Measurements from ENCODE around the gene DSG3.

- no peak for TF ChIP-seq NANOG (IDR thresholded peaks at IDR 0.05; ENCODE audit: insufficient read depth, low read depth, low read length, poor library complexity, severe bottlenecking)
- no peak for TF ChIP-seq POLR2AphosphoS5 (IDR thresholded peaks at IDR 0.05; ENCODE audit: low read depth, low read length)
- TF ChIP-seq USF2 (IDR thresholded peaks at IDR 0.05; ENCODE audit: low read length), result no peak
- peak; percentile 66 to 91 (median 82) for TF ChIP-seq CTCF (IDR thresholded peaks at IDR 0.05; ENCODE audit: control extremely low read depth in 1 of 3, insufficient read depth in 1 of 3, low read depth in 1 of 3, low read length in 3 of 3)
- TF ChIP-seq NRF1 (IDR thresholded peaks at IDR 0.05; ENCODE audit: low read depth, low read length), result no peak
- no peak for TF ChIP-seq ZNF274 (IDR thresholded peaks at IDR 0.05; ENCODE audit: borderline replicate concordance, extremely low read depth, low read length)
- TF ChIP-seq TEAD4 (IDR thresholded peaks at IDR 0.05; ENCODE audit: low read depth, low read length), result 0 out of 2 replicates have a peak, but pooled peaks have one; percentile 28
- no peak for TF ChIP-seq SP1 (IDR thresholded peaks at IDR 0.05; ENCODE audit: low read depth, low read length)
- no peak for TF ChIP-seq POLR2A (IDR thresholded peaks at IDR 0.05; ENCODE audit: control extremely low read depth in 1 of 2, low read depth in 2 of 2, low read length in 2 of 2)
- TF ChIP-seq YY1 (IDR thresholded peaks at IDR 0.05; ENCODE audit: low read depth, low read length), result no peak
- no peak for TF ChIP-seq ATF3 (IDR thresholded peaks at IDR 0.05; ENCODE audit: insufficient read depth, low read depth, low read length)
- TF ChIP-seq SP2 (IDR thresholded peaks at IDR 0.05; ENCODE audit: low read length), result no peak
Measured at GRCh38 chr18:31424383-31424988, 23.1 kb upstream of the DSG3 start.

Measured in H1 (cell line).